ENCODE data around the gene DDHD1. TPM values are rescaled to one million over a fixed set of nuclear protein-coding genes. Genes with fewer than 3 reads are reported as not detected.

The DDHD1 gene
- polyA plus RNA-seq, 1 donor (not counting 4 experiments of a cell fraction or from before 2014, with no cell fraction given): 10.4 TPM

DNA sequence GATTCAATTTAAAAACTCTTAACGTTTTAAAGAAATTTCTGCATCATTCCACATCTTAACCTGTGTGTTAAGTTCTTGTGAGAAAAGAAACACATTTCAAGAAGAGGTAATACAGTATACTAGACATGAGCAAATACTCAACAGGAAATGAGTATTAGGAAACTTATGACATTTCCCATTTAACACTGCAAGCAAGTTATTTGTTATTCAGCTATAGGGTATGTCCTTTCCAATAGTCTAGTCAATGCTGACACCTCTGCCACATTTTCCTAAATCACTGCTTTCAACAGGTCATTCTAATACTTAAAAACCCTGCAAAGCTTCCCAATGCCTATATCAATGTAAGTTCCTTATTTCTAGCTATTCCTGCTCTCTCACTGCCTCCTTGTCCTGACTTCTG, 93.1 kb downstream of the DDHD1 start:
- dilution Hi-C loops (cut with MboI; ENCODE audit: extremely low pct_ligation_motif_present, low sequenced_read_pairs): no loop called here
- H3K27ac ChIP-seq (ENCODE audit: control insufficient read depth, insufficient read depth, low read length): no peak overlapping the region
- no peak overlapping the region for H3K4me2 ChIP-seq (ENCODE audit: control insufficient read depth, extremely low read depth, insufficient read depth, low read depth, low read length)
- DNase-seq (ENCODE audit: low read depth, low spot score): no peak
- no peaks in the 10 kb centered on the region for H3K79me2 ChIP-seq (ENCODE audit: control insufficient read depth, insufficient read depth, low read length)
- H3K9me1 ChIP-seq (ENCODE audit: control insufficient read depth, extremely low read depth, insufficient read depth, low read length): no peaks in the 10 kb centered on the region
- H2AFZ ChIP-seq (ENCODE audit: control insufficient read depth, low read length): no peak overlapping the region
- H3K36me3 ChIP-seq (ENCODE audit: control insufficient read depth in 2 of 2, extremely low read depth in 1 of 2, insufficient read depth in 2 of 2, low read length in 2 of 2): no peaks in the 10 kb centered on the region
- H3K9me3 ChIP-seq (ENCODE audit: control insufficient read depth, low read depth, low read length): no peaks in the 10 kb centered on the region
- H3K4me3 ChIP-seq (ENCODE audit: control insufficient read depth in 2 of 3, extremely low read depth in 1 of 3, insufficient read depth in 2 of 3, low read depth in 1 of 3, low read length in 3 of 3): no peak overlapping the region
- FAIRE-seq: no peak
- no peaks in the 10 kb centered on the region for H3K27me3 ChIP-seq (ENCODE audit: control insufficient read depth, extremely low read depth, insufficient read depth, low read length)
- H4K20me1 ChIP-seq (ENCODE audit: control insufficient read depth, extremely low read depth, insufficient read depth, low read length): no peaks in the 10 kb centered on the region
- no peaks in the 10 kb centered on the region for H3K4me1 ChIP-seq (ENCODE audit: control insufficient read depth, extremely low read depth, insufficient read depth, low read length)
- no peak overlapping the region for H3K9ac ChIP-seq (ENCODE audit: control insufficient read depth, extremely low read depth, insufficient read depth, low read length)
- TF ChIP-seq EZH2 (IDR thresholded peaks at IDR 0.05; ENCODE audit: low read length): no peak
- TF ChIP-seq, protein P1, sequence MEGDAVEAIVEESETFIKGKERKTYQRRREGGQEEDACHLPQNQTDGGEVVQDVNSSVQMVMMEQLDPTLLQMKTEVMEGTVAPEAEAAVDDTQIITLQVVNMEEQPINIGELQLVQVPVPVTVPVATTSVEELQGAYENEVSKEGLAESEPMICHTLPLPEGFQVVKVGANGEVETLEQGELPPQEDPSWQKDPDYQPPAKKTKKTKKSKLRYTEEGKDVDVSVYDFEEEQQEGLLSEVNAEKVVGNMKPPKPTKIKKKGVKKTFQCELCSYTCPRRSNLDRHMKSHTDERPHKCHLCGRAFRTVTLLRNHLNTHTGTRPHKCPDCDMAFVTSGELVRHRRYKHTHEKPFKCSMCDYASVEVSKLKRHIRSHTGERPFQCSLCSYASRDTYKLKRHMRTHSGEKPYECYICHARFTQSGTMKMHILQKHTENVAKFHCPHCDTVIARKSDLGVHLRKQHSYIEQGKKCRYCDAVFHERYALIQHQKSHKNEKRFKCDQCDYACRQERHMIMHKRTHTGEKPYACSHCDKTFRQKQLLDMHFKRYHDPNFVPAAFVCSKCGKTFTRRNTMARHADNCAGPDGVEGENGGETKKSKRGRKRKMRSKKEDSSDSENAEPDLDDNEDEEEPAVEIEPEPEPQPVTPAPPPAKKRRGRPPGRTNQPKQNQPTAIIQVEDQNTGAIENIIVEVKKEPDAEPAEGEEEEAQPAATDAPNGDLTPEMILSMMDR (optimal IDR thresholded peaks at IDR 0.05 in 1 of 3, IDR thresholded peaks at IDR 0.05 in 1 of 3, conservative IDR thresholded peaks at IDR 0.05 in 1 of 3; ENCODE audit: extremely low read depth in 1 of 3, insufficient read depth in 2 of 3, low read length in 3 of 3): no peak

DNA sequence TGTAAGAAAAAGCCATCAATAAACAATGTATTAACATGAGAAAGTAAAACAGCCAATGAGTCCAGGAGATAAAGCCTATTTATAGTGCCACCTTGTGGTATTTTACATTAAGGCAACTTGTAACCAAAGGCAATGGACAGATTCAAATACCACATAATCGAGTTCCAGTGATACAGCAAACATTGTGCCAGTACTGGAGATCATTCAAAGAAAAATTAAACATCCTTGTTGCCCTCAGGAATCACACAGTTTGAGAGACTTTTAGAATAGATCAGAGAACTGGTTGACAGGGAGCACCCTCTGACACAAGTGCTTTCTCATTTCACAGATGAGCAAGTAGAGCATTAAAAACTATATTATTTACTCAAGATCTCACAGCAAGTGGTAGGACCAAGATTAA, 98.1 kb downstream of the DDHD1 start:
- TF ChIP-seq EZH2 (IDR thresholded peaks at IDR 0.05; ENCODE audit: low read length): no peak
- TF ChIP-seq, protein P1 (optimal IDR thresholded peaks at IDR 0.05 in 1 of 3, IDR thresholded peaks at IDR 0.05 in 1 of 3, conservative IDR thresholded peaks at IDR 0.05 in 1 of 3; ENCODE audit: extremely low read depth in 1 of 3, insufficient read depth in 2 of 3, low read length in 3 of 3): peak in 2 of 3 experiments; percentile 55 to 65
- H3K79me2 ChIP-seq (ENCODE audit: control insufficient read depth, insufficient read depth, low read length): no peaks in the 10 kb centered on the region
- no peak overlapping the region for H2AFZ ChIP-seq (ENCODE audit: control insufficient read depth, low read length)
- no peak for DNase-seq (ENCODE audit: low read depth, low spot score)
- H3K4me1 ChIP-seq (ENCODE audit: control insufficient read depth, extremely low read depth, insufficient read depth, low read length): no peaks in the 10 kb centered on the region
- dilution Hi-C loops (cut with MboI; ENCODE audit: extremely low pct_ligation_motif_present, low sequenced_read_pairs): no loop called here
- H3K9ac ChIP-seq (ENCODE audit: control insufficient read depth, extremely low read depth, insufficient read depth, low read length): no peak overlapping the region
- peak; percentile 75 for FAIRE-seq
- no peaks in the 10 kb centered on the region for H3K9me1 ChIP-seq (ENCODE audit: control insufficient read depth, extremely low read depth, insufficient read depth, low read length)
- H3K27ac ChIP-seq (ENCODE audit: control insufficient read depth, insufficient read depth, low read length): no peak overlapping the region
- no peaks in the 10 kb centered on the region for H3K9me3 ChIP-seq (ENCODE audit: control insufficient read depth, low read depth, low read length)
- peaks cover 0 to 2% of the 10 kb centered on the region in 2 experiments for H3K36me3 ChIP-seq (ENCODE audit: control insufficient read depth in 2 of 2, extremely low read depth in 1 of 2, insufficient read depth in 2 of 2, low read length in 2 of 2)
- H3K27me3 ChIP-seq (ENCODE audit: control insufficient read depth, extremely low read depth, insufficient read depth, low read length): no peaks in the 10 kb centered on the region
- H4K20me1 ChIP-seq (ENCODE audit: control insufficient read depth, extremely low read depth, insufficient read depth, low read length): no peaks in the 10 kb centered on the region
- H3K4me3 ChIP-seq (ENCODE audit: control insufficient read depth in 2 of 3, extremely low read depth in 1 of 3, insufficient read depth in 2 of 3, low read depth in 1 of 3, low read length in 3 of 3): no peak overlapping the region
- no peak overlapping the region for H3K4me2 ChIP-seq (ENCODE audit: control insufficient read depth, extremely low read depth, insufficient read depth, low read depth, low read length)
